GM23338 (cell line): ENCODE results near the gene SPAG7. TPM values are rescaled to one million over a fixed set of nuclear protein-coding genes. Genes with fewer than 3 reads are reported as not detected.

ENCODE experiments used
- ATAC-seq: fragments of 200-7000 bp; cut with Tn5 transposase; 3 replicates; pipeline ENCODE4 v1.9.1; 2020
- DNase-seq: peaks from one replicate; pipeline ENCODE4 v3.0.0-alpha.2; 2015; ENCODE audit warnings: low spot score
- H2AFZ ChIP-seq: fragments of 200-600 bp; sonication (generic); 2 replicates; pipeline ENCODE4 v1.8.0; 2016; ENCODE audit warnings: antibody characterized with exemption, mild to moderate bottlenecking, moderate library complexity
- H3F3A ChIP-seq: fragments of 200-600 bp; sonication (generic); replicated peaks from 2 replicates; pipeline ENCODE4 v1.8.0; 2017; ENCODE audit warnings: antibody characterized with exemption, mixed run types, low read depth
- H3K27ac ChIP-seq: fragments of 200-600 bp; sonication (generic); 2 replicates; pipeline ENCODE4 v1.6.1; 2016; ENCODE audit warnings: low read depth
- H3K27me3 ChIP-seq: fragments of 200-600 bp; sonication (generic); 2 replicates; pipeline ENCODE4 v1.8.0; 2016; ENCODE audit warnings: mild to moderate bottlenecking, mixed run types, moderate library complexity; ENCODE audit not compliant: insufficient read depth
- H3K36me3 ChIP-seq: fragments of 200-600 bp; sonication (generic); 2 replicates; pipeline ENCODE4 v1.8.0; 2016; ENCODE audit warnings: mild to moderate bottlenecking; ENCODE audit not compliant: insufficient read depth
- H3K4me1 ChIP-seq: fragments of 200-600 bp; sonication (generic); 2 replicates; pipeline ENCODE4 v1.8.0; 2016; ENCODE audit warnings: mild to moderate bottlenecking, moderate library complexity; ENCODE audit not compliant: insufficient read depth
- H3K4me2 ChIP-seq: fragments of 200-600 bp; sonication (generic); 2 replicates; pipeline ENCODE4 v1.7.1; 2017; ENCODE audit warnings: mixed run types
- H3K4me3 ChIP-seq: fragments of 200-600 bp; sonication (generic); 2 replicates; pipeline ENCODE4 v1.6.1; 2016; ENCODE audit warnings: mixed run types
- H3K79me2 ChIP-seq: fragments of 200-600 bp; sonication (generic); replicated peaks from 2 replicates; pipeline ENCODE4 v1.8.0; 2017; ENCODE audit warnings: mild to moderate bottlenecking; ENCODE audit not compliant: insufficient read depth
- H3K9me2 ChIP-seq: fragments of 200-600 bp; sonication (generic); 2 replicates; pipeline ENCODE4 v1.8.0; 2017; ENCODE audit not compliant: insufficient read depth
- H4K20me1 ChIP-seq: fragments of 200-600 bp; sonication (generic); replicated peaks from 2 replicates; pipeline ENCODE4 v1.8.0; 2017; ENCODE audit warnings: mild to moderate bottlenecking; ENCODE audit not compliant: insufficient read depth
- H3K27ac Mint-ChIP-seq: 2 replicates; pipeline ENCODE4 v1.8.0; 2020; ENCODE audit warnings: inconsistent platforms, mild to moderate bottlenecking, moderate library complexity, mixed read lengths
- H3K27me3 Mint-ChIP-seq: 3 replicates; pipeline ENCODE4 v1.8.0; 2022; ENCODE audit warnings: low read depth, mild to moderate bottlenecking, moderate library complexity, mixed read lengths, inconsistent platforms; ENCODE audit not compliant: insufficient read depth, poor library complexity
- H3K36me3 Mint-ChIP-seq: 3 replicates; pipeline ENCODE4 v1.8.0; 2021; ENCODE audit warnings: low read depth, mild to moderate bottlenecking, inconsistent platforms, moderate library complexity, mixed read lengths
- H3K4me1 Mint-ChIP-seq: 3 replicates; pipeline ENCODE4 v1.8.0; 2020; ENCODE audit warnings: mild to moderate bottlenecking, inconsistent platforms, mixed read lengths
- H3K4me3 Mint-ChIP-seq: 3 replicates; pipeline ENCODE4 v1.8.0; 2021; ENCODE audit warnings: moderate library complexity, mild to moderate bottlenecking, inconsistent platforms, mixed read lengths
- H3K9me3 Mint-ChIP-seq: 3 replicates; pipeline ENCODE4 v1.8.0; 2020; ENCODE audit warnings: moderate library complexity, mild to moderate bottlenecking, inconsistent platforms, mixed read lengths
- CREB1 ChIP-seq: fragments of 250-450 bp; sonication (Bioruptor Pico); IDR thresholded peaks from 2 replicates; pipeline ENCODE4 v1.5.0; 2020; ENCODE audit warnings: low read depth, mild to moderate bottlenecking, moderate library complexity
- EZH2 ChIP-seq: fragments of 200-600 bp; sonication (generic); IDR thresholded peaks from one replicate; pipeline ENCODE4 v1.8.0; 2017; ENCODE audit warnings: antibody characterized with exemption, mild to moderate bottlenecking, low read depth; ENCODE audit not compliant: unreplicated experiment
- EZH2phosphoT487 ChIP-seq: fragments of 200-600 bp; sonication (generic); IDR thresholded peaks from one replicate; pipeline ENCODE4 v1.8.1; 2018; ENCODE audit warnings: antibody characterized with exemption; ENCODE audit not compliant: unreplicated experiment
- JUNB ChIP-seq: IDR thresholded peaks from one replicate; pipeline ENCODE4 v1.6.1; 2016; ENCODE audit warnings: antibody characterized with exemption; ENCODE audit not compliant: unreplicated experiment
- NANOG ChIP-seq: IDR thresholded peaks from 2 replicates; pipeline ENCODE4 v1.6.1; 2016; ENCODE audit warnings: antibody characterized with exemption, borderline replicate concordance
- POLR2AphosphoS5 ChIP-seq: IDR thresholded peaks from 2 replicates; pipeline ENCODE4 v1.6.1; 2016; ENCODE audit warnings: antibody characterized with exemption, low read depth
- STAT1 ChIP-seq: IDR thresholded peaks from one replicate; pipeline ENCODE4 v1.6.1; 2016; ENCODE audit warnings: antibody characterized with exemption; ENCODE audit not compliant: unreplicated experiment
- ZNF114 ChIP-seq: fragments of 250-450 bp; sonication (Bioruptor Pico); IDR thresholded peaks from 2 replicates; pipeline ENCODE4 v1.5.0; 2020; ENCODE audit warnings: mild to moderate bottlenecking, moderate library complexity
- ZNF331 ChIP-seq: fragments of 250-450 bp; sonication (Bioruptor Pico); IDR thresholded peaks from 2 replicates; pipeline ENCODE4 v1.5.0; 2020; ENCODE audit warnings: low read depth, mild to moderate bottlenecking, moderate library complexity
- ZNF462 ChIP-seq: fragments of 250-450 bp; sonication (Bioruptor Pico); IDR thresholded peaks from 2 replicates; pipeline ENCODE4 v1.5.0; 2020; ENCODE audit warnings: mild to moderate bottlenecking, moderate library complexity
- polyA plus RNA-seq: library from polyadenylated mRNA; unstranded; fragments of >200 nt; fragmentation: Nextera tagmentation; extraction: Ambion mirVana; gene quantifications from 2 replicates; pipeline ENCODE4 v1.2.1, GENCODE V29; 2016
- total RNA-seq: library from RNA; depleted of rRNA; stranded (reverse); fragments of >200 nt; shearing (Covaris generic); gene quantifications from 2 replicates; pipeline ENCODE4 v1.2.3, GENCODE V29; 2014
- TF ChIP-seq, protein P1 (sequence below): IDR thresholded peaks from one replicate; pipeline ENCODE4 v1.6.1; 2018; ENCODE audit warnings: antibody characterized with exemption; ENCODE audit not compliant: unreplicated experiment
- TF ChIP-seq, protein P2 (sequence below): IDR thresholded peaks from 2 replicates; pipeline ENCODE4 v1.6.1; 2016; ENCODE audit warnings: antibody characterized with exemption
- TF ChIP-seq, protein P3 (sequence below), 2 experiments: fragments of 200-600 bp in 1 of 2; sonication (generic) in 1 of 2; conservative IDR thresholded peaks; 2 replicates each; pipeline versions ENCODE4 v1.5.1 to v1.6.1; 2016 to 2017; ENCODE audit warnings: antibody characterized with exemption in 2 of 2, low read depth in 2 of 2, mild to moderate bottlenecking in 2 of 2, moderate library complexity in 1 of 2

SPAG7 gene
- total and polyA plus RNA-seq, 2 experiments from 2014 or later: 77.9 to 226 TPM

DNA sequence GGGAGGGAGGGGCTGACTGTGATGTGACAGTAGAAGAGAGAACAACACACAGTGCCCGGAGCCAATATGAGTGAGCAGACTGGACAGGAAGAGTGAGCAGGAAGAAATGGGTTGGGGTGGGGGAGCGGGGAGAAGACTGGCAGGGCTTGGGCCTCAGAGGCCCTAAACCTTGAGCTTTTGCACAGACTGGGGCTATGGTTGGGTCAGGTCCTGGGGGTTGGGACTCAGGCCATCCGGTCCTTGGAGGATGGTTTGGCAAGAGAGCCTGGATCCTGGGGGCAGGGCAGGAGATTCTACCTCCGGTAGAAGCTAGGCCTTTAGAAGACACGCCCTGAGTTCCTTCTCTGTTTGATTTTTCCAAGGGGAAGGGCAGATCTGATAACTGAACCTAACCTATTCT lies 18.8 kb upstream of the SPAG7 start:
- DNase-seq (peak; percentile 18), ATAC-seq (no peak)
- no peak overlapping the region for H3K27ac Mint-ChIP-seq
- H3K36me3 Mint-ChIP-seq: peaks cover 7% of the 10 kb centered on the region; the same call in 2 of the 3 replicates
- no peaks in the 10 kb centered on the region; the same call in 2 of the 3 replicates for H3K9me3 Mint-ChIP-seq
- Histone ChIP-seq H4K20me1 (no peaks in the 10 kb centered on the region), H3K9me2 (no peaks in the 10 kb centered on the region), H3K79me2 (no peaks in the 10 kb centered on the region), H3K27ac (no peak overlapping the region), H3K36me3 (no peaks in the 10 kb centered on the region), H3K4me2 (peak overlapping the region; percentile 97), H2AFZ (no peak overlapping the region), H3F3A (peaks cover 11% of the 10 kb centered on the region; the same call in 1 of the 2 replicates), H3K4me3 (peak overlapping the region; percentile 87), H3K27me3 (0 out of 2 replicates have a peak, but pooled peaks cover 8% of the 10 kb centered on the region), H3K4me1 (peaks cover 15% of the 10 kb centered on the region)
- peaks cover 34% of the 10 kb centered on the region for H3K27me3 Mint-ChIP-seq
- H3K4me1 Mint-ChIP-seq: peaks cover 26% of the 10 kb centered on the region
- H3K4me3 Mint-ChIP-seq: peak overlapping the region; percentile 84
- TF ChIP-seq, protein P1, sequence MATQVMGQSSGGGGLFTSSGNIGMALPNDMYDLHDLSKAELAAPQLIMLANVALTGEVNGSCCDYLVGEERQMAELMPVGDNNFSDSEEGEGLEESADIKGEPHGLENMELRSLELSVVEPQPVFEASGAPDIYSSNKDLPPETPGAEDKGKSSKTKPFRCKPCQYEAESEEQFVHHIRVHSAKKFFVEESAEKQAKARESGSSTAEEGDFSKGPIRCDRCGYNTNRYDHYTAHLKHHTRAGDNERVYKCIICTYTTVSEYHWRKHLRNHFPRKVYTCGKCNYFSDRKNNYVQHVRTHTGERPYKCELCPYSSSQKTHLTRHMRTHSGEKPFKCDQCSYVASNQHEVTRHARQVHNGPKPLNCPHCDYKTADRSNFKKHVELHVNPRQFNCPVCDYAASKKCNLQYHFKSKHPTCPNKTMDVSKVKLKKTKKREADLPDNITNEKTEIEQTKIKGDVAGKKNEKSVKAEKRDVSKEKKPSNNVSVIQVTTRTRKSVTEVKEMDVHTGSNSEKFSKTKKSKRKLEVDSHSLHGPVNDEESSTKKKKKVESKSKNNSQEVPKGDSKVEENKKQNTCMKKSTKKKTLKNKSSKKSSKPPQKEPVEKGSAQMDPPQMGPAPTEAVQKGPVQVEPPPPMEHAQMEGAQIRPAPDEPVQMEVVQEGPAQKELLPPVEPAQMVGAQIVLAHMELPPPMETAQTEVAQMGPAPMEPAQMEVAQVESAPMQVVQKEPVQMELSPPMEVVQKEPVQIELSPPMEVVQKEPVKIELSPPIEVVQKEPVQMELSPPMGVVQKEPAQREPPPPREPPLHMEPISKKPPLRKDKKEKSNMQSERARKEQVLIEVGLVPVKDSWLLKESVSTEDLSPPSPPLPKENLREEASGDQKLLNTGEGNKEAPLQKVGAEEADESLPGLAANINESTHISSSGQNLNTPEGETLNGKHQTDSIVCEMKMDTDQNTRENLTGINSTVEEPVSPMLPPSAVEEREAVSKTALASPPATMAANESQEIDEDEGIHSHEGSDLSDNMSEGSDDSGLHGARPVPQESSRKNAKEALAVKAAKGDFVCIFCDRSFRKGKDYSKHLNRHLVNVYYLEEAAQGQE: no peak
- TF ChIP-seq, protein P2, sequence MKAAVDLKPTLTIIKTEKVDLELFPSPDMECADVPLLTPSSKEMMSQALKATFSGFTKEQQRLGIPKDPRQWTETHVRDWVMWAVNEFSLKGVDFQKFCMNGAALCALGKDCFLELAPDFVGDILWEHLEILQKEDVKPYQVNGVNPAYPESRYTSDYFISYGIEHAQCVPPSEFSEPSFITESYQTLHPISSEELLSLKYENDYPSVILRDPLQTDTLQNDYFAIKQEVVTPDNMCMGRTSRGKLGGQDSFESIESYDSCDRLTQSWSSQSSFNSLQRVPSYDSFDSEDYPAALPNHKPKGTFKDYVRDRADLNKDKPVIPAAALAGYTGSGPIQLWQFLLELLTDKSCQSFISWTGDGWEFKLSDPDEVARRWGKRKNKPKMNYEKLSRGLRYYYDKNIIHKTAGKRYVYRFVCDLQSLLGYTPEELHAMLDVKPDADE: no peak
- TF ChIP-seq ZNF114 (CRISPR knock-in tag): no peak
- TF ChIP-seq CREB1 (CRISPR knock-in tag): no peak
- no peak for TF ChIP-seq NANOG
- no peak for TF ChIP-seq JUNB
- no peak for TF ChIP-seq ZNF331
- TF ChIP-seq, protein P3, sequence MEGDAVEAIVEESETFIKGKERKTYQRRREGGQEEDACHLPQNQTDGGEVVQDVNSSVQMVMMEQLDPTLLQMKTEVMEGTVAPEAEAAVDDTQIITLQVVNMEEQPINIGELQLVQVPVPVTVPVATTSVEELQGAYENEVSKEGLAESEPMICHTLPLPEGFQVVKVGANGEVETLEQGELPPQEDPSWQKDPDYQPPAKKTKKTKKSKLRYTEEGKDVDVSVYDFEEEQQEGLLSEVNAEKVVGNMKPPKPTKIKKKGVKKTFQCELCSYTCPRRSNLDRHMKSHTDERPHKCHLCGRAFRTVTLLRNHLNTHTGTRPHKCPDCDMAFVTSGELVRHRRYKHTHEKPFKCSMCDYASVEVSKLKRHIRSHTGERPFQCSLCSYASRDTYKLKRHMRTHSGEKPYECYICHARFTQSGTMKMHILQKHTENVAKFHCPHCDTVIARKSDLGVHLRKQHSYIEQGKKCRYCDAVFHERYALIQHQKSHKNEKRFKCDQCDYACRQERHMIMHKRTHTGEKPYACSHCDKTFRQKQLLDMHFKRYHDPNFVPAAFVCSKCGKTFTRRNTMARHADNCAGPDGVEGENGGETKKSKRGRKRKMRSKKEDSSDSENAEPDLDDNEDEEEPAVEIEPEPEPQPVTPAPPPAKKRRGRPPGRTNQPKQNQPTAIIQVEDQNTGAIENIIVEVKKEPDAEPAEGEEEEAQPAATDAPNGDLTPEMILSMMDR (conservative IDR thresholded peaks at IDR 0.05; ENCODE audit: low read depth in 2 of 2): no peak
- no peak for TF ChIP-seq POLR2AphosphoS5
- no peak for TF ChIP-seq EZH2
- TF ChIP-seq ZNF462: no peak
- TF ChIP-seq EZH2phosphoT487: no peak
- no peak for TF ChIP-seq STAT1
